Sigmoid colon (tissue), 7 donors: Measurements from ENCODE around the gene C4orf33. TPM values are rescaled to one million over a fixed set of nuclear protein-coding genes. Genes with fewer than 3 reads are reported as not detected.

Experiments
- DNase-seq: peaks from one replicate; pipeline ENCODE4 v3.0.0-alpha.2; 2019
- H3K27ac ChIP-seq, 4 donors: fragments of 200-600 bp; sonication (generic); one replicate each; pipeline ENCODE4 v1.5.1; 2016 to 2019; ENCODE audit warnings: mild to moderate bottlenecking in 1 of 4
- H3K27me3 ChIP-seq, 3 donors: fragments of 200-600 bp; sonication (generic); one replicate each; pipeline ENCODE4 v1.5.1; 2019; ENCODE audit warnings: mild to moderate bottlenecking in 1 of 3
- H3K36me3 ChIP-seq, 4 donors: fragments of 200-600 bp; sonication (generic); one replicate each; pipeline ENCODE4 v1.5.1; 2016 to 2019
- H3K4me1 ChIP-seq, 4 donors: fragments of 200-600 bp; sonication (generic); one replicate each; pipeline ENCODE4 v1.5.1; 2017 to 2019
- H3K4me3 ChIP-seq, 4 donors: fragments of 200-600 bp; sonication (generic); one replicate each; pipeline ENCODE4 v1.5.1; 2017 to 2019; ENCODE audit warnings: mild to moderate bottlenecking in 2 of 4, moderate library complexity in 1 of 4
- H3K9me3 ChIP-seq, 4 donors: fragments of 200-600 bp in 3 of 4; sonication (generic) in 3 of 4; one replicate each; pipeline versions ENCODE4 v1.5.1 to v1.6.1; 2013 to 2019
- CTCF ChIP-seq, 4 experiments: fragments of 450-650 bp in 3 of 4; fragments of 200-600 bp in 1 of 4; IDR thresholded peaks; one replicate each; pipeline ENCODE4 v1.5.1; 2016 to 2019; ENCODE audit warnings: antibody characterized with exemption in 4 of 4, mild to moderate bottlenecking in 3 of 4, moderate library complexity in 2 of 4
- EP300 ChIP-seq, 4 donors: sonication (generic); formaldehyde crosslinking; IDR thresholded peaks; one replicate each; pipeline ENCODE4 v1.6.1; 2017; ENCODE audit warnings: antibody characterized with exemption in 4 of 4
- POLR2A ChIP-seq, 2 donors: fragments of 450-650 bp; IDR thresholded peaks; one replicate each; pipeline ENCODE4 v1.6.1; 2016; ENCODE audit warnings: antibody characterized with exemption in 2 of 2, mild to moderate bottlenecking in 2 of 2, moderate library complexity in 2 of 2
- POLR2AphosphoS5 ChIP-seq, 4 donors: sonication (generic); formaldehyde crosslinking; IDR thresholded peaks; one replicate each; pipeline ENCODE4 v1.6.1; 2017; ENCODE audit warnings: antibody characterized with exemption in 4 of 4
- WGBS, 2 donors: extraction: QIAGEN DNeasy Blood & Tissue Kit; methylation state at CpG; one replicate each; pipeline ENCODE4 v1.1.7; 2013; 5-methylcytosine and 5-hydroxymethylcytosine counted together
- intact Hi-C: fragments of 100-400 bp; cut with DNase I; formaldehyde crosslinking; loops from one replicate; pipeline ENCODE4 v1.15.1; 2023
- polyA plus RNA-seq, 3 donors: library from polyadenylated mRNA; stranded (reverse); fragments of 200-250 nt; gene quantifications; one replicate each; pipeline ENCODE4 v1.2.3, GENCODE V29; 2013
- total RNA-seq, 4 donors: library from RNA; depleted of rRNA; stranded (reverse); fragments of >200 nt; gene quantifications; one replicate each; pipeline ENCODE4 v1.1.0, GENCODE V29; 2016
- donor health status: healthy with polysubstance abuse.
- donor health status: Bipolar disorder and iron deficiency.
- donor health status: healthy.

Gene C4orf33
- total and polyA plus RNA-seq, 7 donors = 3.9 to 37.2 (median 10.7) TPM

GRCh38 chr4:129143359-129143758 is 47.4 kb downstream of the C4orf33 start:
- 40% methylated on average over 2 of the region's 2 CpGs for WGBS, 2 donors
- Histone ChIP-seq H3K9me3 (no peaks in the 10 kb centered on the region), H3K36me3 (no peaks in the 10 kb centered on the region), H3K27ac (no peak overlapping the region), H3K4me3 (no peak overlapping the region), H3K27me3 (no peaks in the 10 kb centered on the region), H3K4me1 (no peaks in the 10 kb centered on the region)
- intact Hi-C loops = no loop called here
- TF ChIP-seq POLR2A (IDR thresholded peaks at IDR 0.05) (no peak), CTCF (IDR thresholded peaks at IDR 0.05) (no peak), POLR2AphosphoS5 (IDR thresholded peaks at IDR 0.05) (no peak), EP300 (IDR thresholded peaks at IDR 0.05) (no peak)
- no peak for DNase-seq

- H3K36me3 ChIP-seq = no peaks in the 10 kb centered on the region
- no peaks in the 10 kb centered on the region for H3K27me3 ChIP-seq
- TF ChIP-seq CTCF (IDR thresholded peaks at IDR 0.05) = no peak
- TF ChIP-seq EP300 (IDR thresholded peaks at IDR 0.05) = no peak
- TF ChIP-seq POLR2A (IDR thresholded peaks at IDR 0.05) = no peak
- TF ChIP-seq POLR2AphosphoS5 (IDR thresholded peaks at IDR 0.05) = no peak
- H3K27ac ChIP-seq = no peak overlapping the region
- 72 to 82% methylated on average over 10 of the region's 10 CpGs for WGBS, 2 donors
- no peak overlapping the region for H3K4me3 ChIP-seq
- DNase-seq = no peak
- intact Hi-C loops = no loop called here
- H3K9me3 ChIP-seq = no peaks in the 10 kb centered on the region
- no peaks in the 10 kb centered on the region for H3K4me1 ChIP-seq
These were observed 48.8 kb downstream of the C4orf33 start for GRCh38 chr4:129144755-129145206.

- Histone ChIP-seq H3K27me3 (no peaks in the 10 kb centered on the region), H3K4me3 (no peak overlapping the region), H3K27ac (no peak overlapping the region), H3K36me3 (no peaks in the 10 kb centered on the region), H3K4me1 (no peaks in the 10 kb centered on the region), H3K9me3 (no peaks in the 10 kb centered on the region)
- DNase-seq = no peak
- intact Hi-C loops = no loop called here
- TF ChIP-seq POLR2A (IDR thresholded peaks at IDR 0.05) (no peak), POLR2AphosphoS5 (IDR thresholded peaks at IDR 0.05) (no peak), EP300 (IDR thresholded peaks at IDR 0.05) (no peak), CTCF (IDR thresholded peaks at IDR 0.05) (no peak)
- WGBS, 2 donors = 84 to 93% methylated on average over 5 of the region's 5 CpGs
These were observed 49.3 kb downstream of the C4orf33 start for GRCh38 chr4:129145222-129145730.

- TF ChIP-seq POLR2AphosphoS5 (IDR thresholded peaks at IDR 0.05) = no peak
- TF ChIP-seq POLR2A (IDR thresholded peaks at IDR 0.05) = no peak
- no peak for TF ChIP-seq EP300 (IDR thresholded peaks at IDR 0.05)
- TF ChIP-seq CTCF (IDR thresholded peaks at IDR 0.05) = no peak
- no peaks in the 10 kb centered on the region for H3K27me3 ChIP-seq
- no peaks in the 10 kb centered on the region for H3K36me3 ChIP-seq
- H3K4me1 ChIP-seq = no peaks in the 10 kb centered on the region
- 92 to 95% methylated on average over 2 of the region's 2 CpGs for WGBS, 2 donors
- no peak overlapping the region for H3K4me3 ChIP-seq
- no peak for DNase-seq
- H3K9me3 ChIP-seq = no peaks in the 10 kb centered on the region
- no peak overlapping the region for H3K27ac ChIP-seq
- intact Hi-C loops = no loop called here
These were observed 50.7 kb downstream of the C4orf33 start for GRCh38 chr4:129146639-129147038.

- H3K9me3 ChIP-seq = no peaks in the 10 kb centered on the region
- no peaks in the 10 kb centered on the region for H3K27me3 ChIP-seq
- no peaks in the 10 kb centered on the region for H3K36me3 ChIP-seq
- no peak overlapping the region for H3K4me3 ChIP-seq
- H3K27ac ChIP-seq = no peak overlapping the region
- WGBS, 2 donors = 87% methylated on average over 2 of the region's 2 CpGs
- H3K4me1 ChIP-seq = no peaks in the 10 kb centered on the region
- DNase-seq = no peak
- intact Hi-C loops = no loop called here
- TF ChIP-seq CTCF (IDR thresholded peaks at IDR 0.05) (no peak), EP300 (IDR thresholded peaks at IDR 0.05) (no peak)
These were observed 52.9 kb downstream of the C4orf33 start for GRCh38 chr4:129148892-129149291.
